Adrenal gland (tissue), 12 donors: ENCODE data around the gene BRAP. TPM values are rescaled to one million over a fixed set of nuclear protein-coding genes. Genes with fewer than 3 reads are reported as not detected.
"Not testable (repeated sequence)": the region's sequence is repeated elsewhere in the genome, so short reads cannot be mapped to it uniquely, and the experiment has no call there.

ENCODE experiments used
- DNase-seq, 7 donors: peaks; one replicate each; pipeline ENCODE4 v3.0.0-alpha.2; 2019 to 2020
- H3K27ac ChIP-seq, 5 donors: fragments of 200-600 bp; sonication (generic) in 4 of 5; 1 replicate in 3 of 5; 2 replicates in 2 of 5; pipeline versions ENCODE4 v1.5.1 to v1.8.0; 2016 to 2020; ENCODE audit warnings: mild to moderate bottlenecking in 1 of 5
- H3K27me3 ChIP-seq: fragments of 200-600 bp; 2 replicates; pipeline ENCODE4 v1.8.0; 2021
- H3K36me3 ChIP-seq, 2 donors: fragments of 200-600 bp; replicated peaks in 1 of 2; 1 replicate in 1 of 2; 2 replicates in 1 of 2; pipeline versions ENCODE4 v1.5.1 to v1.8.0; 2018 to 2022
- H3K4me1 ChIP-seq, 2 donors: fragments of 200-600 bp; replicated peaks in 1 of 2; 1 replicate in 1 of 2; 2 replicates in 1 of 2; pipeline versions ENCODE4 v1.5.1 to v1.8.0; 2018 to 2021
- H3K4me3 ChIP-seq, 4 donors: fragments of 200-600 bp; sonication (generic) in 3 of 4; one replicate each; pipeline ENCODE4 v1.5.1; 2016 to 2018
- H3K9me3 ChIP-seq, 3 donors: fragments of 200-600 bp; sonication (generic) in 1 of 3; replicated peaks in 1 of 3; 1 replicate in 2 of 3; 2 replicates in 1 of 3; pipeline versions ENCODE4 v1.5.1 to v1.8.0; 2016 to 2021
- POLR2A ChIP-seq, 2 donors: fragments of 450-650 bp; IDR thresholded peaks; one replicate each; pipeline ENCODE4 v1.6.1; 2017; ENCODE audit warnings: antibody characterized with exemption in 2 of 2, mild to moderate bottlenecking in 2 of 2, moderate library complexity in 1 of 2
- WGBS, 4 donors: extraction: QIAGEN DNeasy Blood & Tissue Kit in 2 of 4; methylation state at CpG; one replicate each; pipeline versions ENCODE4 v1.1.5 to v1.1.7; 2013 to 2017; 5-methylcytosine and 5-hydroxymethylcytosine counted together
- intact Hi-C, 2 donors: fragments of 100-400 bp; cut with DNase I; formaldehyde crosslinking; loops; one replicate each; pipeline versions ENCODE4 v1.14.1 to v1.15.0; 2022 to 2023
- polyA plus RNA-seq, 3 donors: library from polyadenylated mRNA; stranded (reverse); fragments of 200-250 nt in 2 of 3; fragments of 350-450 nt in 1 of 3; fragmentation: Illumina TruSeq in 1 of 3; extraction: RNeasy Lipid Tissue Mini Kit (QIAGEN cat#74804) in 1 of 3; gene quantifications; one replicate each; pipeline ENCODE4 v1.2.3, GENCODE V29; 2013 to 2014
- total RNA-seq, 9 donors: library from RNA; depleted of rRNA in 4 of 9; stranded (reverse); fragments of >200 nt in 4 of 9; fragments of 120-200 nt in 1 of 9; fragmentation: NEBNext Ultra II Directional in 1 of 9; extraction: Animal tissue kit (Norgen Biotek cat#: 25700) in 1 of 9; gene quantifications; one replicate each; pipeline versions ENCODE4 v1.1.0 to v1.2.4, GENCODE V29; 2013 to 2023
- TF ChIP-seq, protein P1 (sequence below), 6 experiments: fragments of 450-650 bp in 4 of 6; fragments of 200-600 bp in 2 of 6; sonication (generic) in 1 of 6; IDR thresholded peaks; 1 replicate in 5 of 6; 2 replicates in 1 of 6; pipeline versions ENCODE4 v1.5.1 to v1.8.0; 2016 to 2021; ENCODE audit warnings: antibody characterized with exemption in 6 of 6, mild to moderate bottlenecking in 2 of 6, moderate library complexity in 1 of 6
- donor health status: healthy with polysubstance abuse.
- donor health status: Bipolar disorder and iron deficiency.
- donor health status: DM: yes; HTN: yes; CAD: no.
- donor health status: DM: no; HTN: no; CAD: no.
- donor health status: DM: no; HTN: no; CAD: no.
- donor health status: DM: yes; HTN: yes; CAD: no.

BRAP gene
- total and polyA plus RNA-seq, 12 donors: 8.6 to 31.0 (median 20.4) TPM

DNA sequence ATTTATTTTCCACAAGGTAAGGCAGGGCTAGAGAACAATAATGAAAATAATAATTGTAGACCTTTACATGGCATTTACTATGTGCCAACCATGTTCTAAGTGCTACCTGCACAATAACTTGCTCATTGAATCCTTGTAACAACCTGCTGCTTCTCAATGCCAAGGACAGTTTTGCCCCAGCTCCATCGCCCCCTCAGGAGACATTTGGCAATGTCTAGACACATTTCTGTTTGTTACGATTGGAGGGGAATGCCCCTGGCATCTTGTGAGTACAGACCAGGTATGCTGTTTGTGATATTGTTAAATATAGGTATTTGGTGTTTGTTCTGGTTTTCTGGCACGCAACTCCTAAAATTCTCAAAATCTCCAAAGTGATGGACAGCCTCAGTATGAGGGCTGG lies 78.5 kb downstream of the BRAP start:
- no peaks in the 10 kb centered on the region for H3K36me3 ChIP-seq
- no peak for TF ChIP-seq POLR2A (IDR thresholded peaks at IDR 0.05)
- TF ChIP-seq, protein P1, sequence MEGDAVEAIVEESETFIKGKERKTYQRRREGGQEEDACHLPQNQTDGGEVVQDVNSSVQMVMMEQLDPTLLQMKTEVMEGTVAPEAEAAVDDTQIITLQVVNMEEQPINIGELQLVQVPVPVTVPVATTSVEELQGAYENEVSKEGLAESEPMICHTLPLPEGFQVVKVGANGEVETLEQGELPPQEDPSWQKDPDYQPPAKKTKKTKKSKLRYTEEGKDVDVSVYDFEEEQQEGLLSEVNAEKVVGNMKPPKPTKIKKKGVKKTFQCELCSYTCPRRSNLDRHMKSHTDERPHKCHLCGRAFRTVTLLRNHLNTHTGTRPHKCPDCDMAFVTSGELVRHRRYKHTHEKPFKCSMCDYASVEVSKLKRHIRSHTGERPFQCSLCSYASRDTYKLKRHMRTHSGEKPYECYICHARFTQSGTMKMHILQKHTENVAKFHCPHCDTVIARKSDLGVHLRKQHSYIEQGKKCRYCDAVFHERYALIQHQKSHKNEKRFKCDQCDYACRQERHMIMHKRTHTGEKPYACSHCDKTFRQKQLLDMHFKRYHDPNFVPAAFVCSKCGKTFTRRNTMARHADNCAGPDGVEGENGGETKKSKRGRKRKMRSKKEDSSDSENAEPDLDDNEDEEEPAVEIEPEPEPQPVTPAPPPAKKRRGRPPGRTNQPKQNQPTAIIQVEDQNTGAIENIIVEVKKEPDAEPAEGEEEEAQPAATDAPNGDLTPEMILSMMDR (IDR thresholded peaks at IDR 0.05): no peak
- H3K4me3 ChIP-seq: no peak overlapping the region
- no peaks in the 10 kb centered on the region for H3K4me1 ChIP-seq
- 62 to 81% (median 74%) methylated on average over 3 of the region's 3 CpGs for WGBS, 4 donors
- intact Hi-C loops: no loop called here
- no peaks in the 10 kb centered on the region for H3K9me3 ChIP-seq
- no peak overlapping the region for H3K27ac ChIP-seq
- no peaks in the 10 kb centered on the region for H3K27me3 ChIP-seq
- DNase-seq: no peak

DNA sequence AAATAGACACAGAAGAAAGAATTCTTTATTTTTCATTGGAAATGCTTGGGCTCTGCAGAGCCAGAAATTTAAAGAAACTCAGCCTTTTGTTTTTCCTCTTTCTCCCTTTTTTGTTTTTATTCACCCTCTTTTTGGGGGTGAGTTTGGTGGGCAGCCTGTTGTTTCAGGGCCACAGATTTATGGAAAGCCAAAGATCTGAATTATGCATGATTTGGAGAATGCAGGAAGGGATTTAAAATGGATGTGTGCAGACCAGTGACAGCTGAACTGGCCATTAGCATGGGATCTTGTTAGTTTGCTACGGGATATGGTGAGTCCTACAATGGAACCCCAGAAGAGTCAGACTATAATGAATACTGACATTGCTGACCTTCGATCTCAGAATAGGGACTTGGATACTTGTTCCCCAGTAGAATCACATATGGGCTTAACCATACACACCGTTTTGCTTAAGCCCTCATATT lies 79.0 kb downstream of the BRAP start:
- Histone ChIP-seq H3K27me3 (no peaks in the 10 kb centered on the region), H3K36me3 (no peaks in the 10 kb centered on the region), H3K27ac (no peak overlapping the region), H3K9me3 (no peaks in the 10 kb centered on the region), H3K4me3 (no peak overlapping the region), H3K4me1 (no peaks in the 10 kb centered on the region)
- intact Hi-C loops: no loop called here
- WGBS, 4 donors: 73 to 85% (median 78%) methylated on average over 3 of the region's 3 CpGs
- no peak for TF ChIP-seq POLR2A (IDR thresholded peaks at IDR 0.05)
- TF ChIP-seq, protein P1 (IDR thresholded peaks at IDR 0.05): no peak
- DNase-seq: no peak

DNA sequence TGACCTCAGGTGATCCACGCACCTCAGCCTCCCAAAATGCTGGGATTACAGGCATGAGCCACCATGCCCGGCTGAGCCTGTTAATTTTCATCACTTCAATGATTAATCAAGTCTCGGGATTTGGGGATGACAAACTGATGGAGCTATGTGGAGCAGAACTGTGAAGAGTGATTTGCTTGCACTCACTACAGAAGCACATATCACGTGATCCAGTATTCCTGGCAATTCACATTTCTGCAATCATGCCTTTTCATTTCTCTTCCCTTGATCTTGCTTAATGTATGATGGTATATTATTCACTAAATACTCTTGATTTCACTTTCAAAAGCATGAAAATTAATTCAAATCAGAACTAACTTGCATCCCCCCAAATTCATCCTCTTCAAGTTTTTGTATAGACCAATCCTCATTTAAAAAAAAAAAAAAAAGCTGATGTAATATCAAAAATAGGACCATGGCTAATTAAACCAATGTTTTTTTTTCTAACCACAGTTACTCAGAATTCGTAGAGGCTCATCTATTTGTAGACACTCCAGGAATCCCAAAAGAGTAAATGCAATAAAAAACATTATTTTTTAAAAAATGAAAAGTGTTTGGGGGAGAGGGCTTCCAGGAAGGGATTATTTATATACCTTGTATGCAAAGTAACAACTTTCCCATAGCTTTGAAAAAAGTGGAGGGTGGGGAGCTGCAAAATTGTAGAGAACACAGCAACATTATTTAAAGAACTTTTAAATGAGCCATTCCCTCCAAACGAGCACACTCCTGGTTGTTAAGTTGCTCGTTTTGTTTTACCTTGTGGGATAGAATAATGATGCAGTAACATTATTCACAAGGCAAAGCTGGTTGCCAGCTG lies 79.6 kb downstream of the BRAP start:
- no peak overlapping the region for H3K27ac ChIP-seq
- no peak for DNase-seq
- H3K9me3 ChIP-seq: no peaks in the 10 kb centered on the region
- intact Hi-C loops: no loop called here
- no peak overlapping the region for H3K4me3 ChIP-seq
- TF ChIP-seq, protein P1 (IDR thresholded peaks at IDR 0.05): no peak
- TF ChIP-seq POLR2A (IDR thresholded peaks at IDR 0.05): no peak
- H3K4me1 ChIP-seq: no peaks in the 10 kb centered on the region
- WGBS, 4 donors: 82 to 87% (median 86%) methylated on average over 7 of the region's 7 CpGs
- H3K36me3 ChIP-seq: no peaks in the 10 kb centered on the region
- H3K27me3 ChIP-seq: no peaks in the 10 kb centered on the region

DNA sequence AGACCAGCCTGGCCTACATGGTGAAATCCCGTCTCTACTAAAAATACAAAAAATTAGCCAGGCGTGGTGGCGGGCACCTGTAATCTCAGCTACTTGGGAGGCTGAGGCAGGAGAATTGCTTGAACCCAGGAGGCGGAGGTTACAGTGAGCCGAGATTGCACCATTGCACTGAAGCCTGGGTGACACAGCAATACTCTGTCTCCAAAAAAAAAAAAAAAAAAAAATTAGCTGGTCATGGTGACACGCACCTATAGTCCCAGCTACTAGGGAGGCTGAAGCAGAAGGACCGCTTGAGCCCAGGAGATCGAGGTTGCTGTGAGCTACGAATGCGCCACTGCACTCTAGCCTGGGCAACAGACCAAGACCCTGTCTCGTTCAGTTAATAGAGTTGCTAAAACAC lies 82.9 kb downstream of the BRAP start:
- H3K27me3 ChIP-seq, H3K9me3 ChIP-seq, H3K27ac ChIP-seq, H3K4me3 ChIP-seq, H3K36me3 ChIP-seq, intact Hi-C loops, H3K4me1 ChIP-seq, DNase-seq: not testable (repeated sequence)
- WGBS, 4 donors: 93 to 97% (median 93%) methylated on average over 11 of the region's 11 CpGs

DNA sequence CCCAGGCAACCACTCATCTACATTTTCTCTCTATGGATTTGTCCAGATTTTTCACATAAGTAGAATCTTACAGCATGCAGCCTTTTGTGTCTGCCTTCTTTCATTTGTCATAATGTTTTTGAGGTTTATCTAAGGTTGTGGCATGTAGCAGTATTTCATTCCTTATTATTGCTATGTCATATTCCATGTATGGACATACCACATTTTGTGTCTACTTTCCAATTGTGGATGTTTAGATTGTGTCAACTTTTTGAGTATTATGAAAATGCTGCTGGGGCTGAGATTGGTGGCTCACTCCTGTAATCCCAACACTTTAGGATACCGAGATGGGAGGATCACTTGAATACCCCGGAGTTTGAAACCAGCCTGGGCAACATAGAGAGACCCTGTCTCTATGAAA lies 83.4 kb downstream of the BRAP start:
- Histone ChIP-seq H3K27ac (no peak overlapping the region), H3K4me1 (peaks cover 8% of the 10 kb centered on the region in 2 donors), H3K4me3 (no peak overlapping the region), H3K9me3 (no peaks in the 10 kb centered on the region), H3K27me3 (no peaks in the 10 kb centered on the region), H3K36me3 (no peaks in the 10 kb centered on the region)
- TF ChIP-seq POLR2A (IDR thresholded peaks at IDR 0.05): no peak
- TF ChIP-seq, protein P1 (IDR thresholded peaks at IDR 0.05): no peak
- 91 to 100% (median 96%) methylated on average over 2 of the region's 2 CpGs for WGBS, 4 donors
- DNase-seq: no peak
- intact Hi-C loops: no loop called here

DNA sequence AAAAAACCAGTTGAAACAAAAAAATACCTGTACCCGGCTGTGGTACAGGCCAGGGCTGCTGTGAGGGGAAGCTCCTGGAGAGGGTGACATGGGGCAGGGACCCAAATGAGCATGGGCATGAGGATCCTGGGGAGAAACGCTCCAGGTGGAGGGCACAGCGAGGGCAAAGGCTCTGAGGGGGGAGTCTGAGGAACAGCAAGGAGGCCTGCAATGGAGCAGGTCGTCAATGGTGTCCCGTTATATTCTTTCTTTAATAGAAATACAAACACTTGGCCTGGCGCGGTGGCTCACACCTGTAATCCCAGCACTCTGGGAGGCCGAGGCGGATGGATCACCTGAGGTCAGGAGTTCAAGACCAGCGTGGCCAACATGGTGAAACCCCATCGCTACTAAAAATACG lies 84.8 kb downstream of the BRAP start:
- H3K9me3 ChIP-seq, DNase-seq, intact Hi-C loops, H3K27me3 ChIP-seq, H3K36me3 ChIP-seq, H3K4me3 ChIP-seq, H3K27ac ChIP-seq: not testable (repeated sequence)
- peaks cover 16 to 17% of the 10 kb centered on the region in 2 donors for H3K4me1 ChIP-seq
- WGBS, 4 donors: 95 to 97% (median 96%) methylated on average over 12 of the region's 12 CpGs
